ENCODE measurements around the gene HNRNPUL2. TPM values are rescaled to one million over a fixed set of nuclear protein-coding genes. Genes with fewer than 3 reads are reported as not detected.
A peak's percentile ranks its signal among the peaks of the same experiment; 100 is the strongest.

HNRNPUL2 gene
- total and polyA plus RNA-seq, 10 of the 15 experiments (the other 5 are each of a cell fraction or from before 2014, with no cell fraction given): 1.6 to 72.2 (median 14.9) TPM

DNA sequence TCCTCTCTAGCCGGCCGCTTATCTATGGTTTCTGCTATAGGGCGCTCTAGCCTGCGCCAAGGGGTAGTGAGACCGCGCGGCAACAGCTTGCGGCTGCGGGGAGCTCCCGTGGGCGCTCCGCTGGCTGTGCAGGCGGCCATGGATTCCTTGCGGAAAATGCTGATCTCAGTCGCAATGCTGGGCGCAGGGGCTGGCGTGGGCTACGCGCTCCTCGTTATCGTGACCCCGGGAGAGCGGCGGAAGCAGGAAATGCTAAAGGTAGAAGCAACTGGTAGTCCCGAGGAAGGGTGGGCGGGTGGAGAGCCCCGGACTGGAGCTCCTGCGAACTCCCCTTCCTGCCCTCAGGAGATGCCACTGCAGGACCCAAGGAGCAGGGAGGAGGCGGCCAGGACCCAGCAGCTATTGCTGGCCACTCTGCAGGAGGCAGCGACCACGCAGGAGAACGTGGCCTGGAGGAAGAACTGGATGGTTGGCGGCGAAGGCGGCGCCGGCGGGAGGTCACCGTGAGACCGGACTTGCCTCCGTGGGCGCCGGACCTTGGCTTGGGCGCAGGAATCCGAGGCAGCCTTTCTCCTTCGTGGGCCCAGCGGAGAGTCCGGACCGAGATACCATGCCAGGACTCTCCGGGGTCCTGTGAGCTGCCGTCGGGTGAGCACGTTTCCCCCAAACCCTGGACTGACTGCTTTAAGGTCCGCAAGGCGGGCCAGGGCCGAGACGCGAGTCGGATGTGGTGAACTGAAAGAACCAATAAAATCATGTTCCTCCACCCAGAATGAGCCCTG, 55.5 kb downstream of the HNRNPUL2 start, which contains the start of the genes LBHD1 and UQCC3:
Gene LBHD1, minus strand, starts transcription at position 660 of the 782 bp plus-strand sequence. CDS start 2,236 bp downstream, outside the sequence.
Gene UQCC3, plus strand, starts transcription at position 66 of the 782 bp plus-strand sequence. Its CDS starts 73 bp downstream, at position 139.
- in situ Hi-C loops (cut with MboI): no loop called here
- peak within 1 kb of the TSS; percentile 75 for H2AFZ ChIP-seq (ENCODE audit: control insufficient read depth, low read depth, low read length)
- ChIA-PET RAD21 (ENCODE audit: unreplicated experiment) (interaction anchor here (0.8 to 2.7 kb wide), 12 partner anchors 9 to 129 kb away, joined by 3 to 14 read pairs (median 4); partner anchors contain the start of genes B3GAT3, HNRNPUL2, MTA2 and TTC9C), SMC1A (ENCODE audit: uncharacterized antibody, unreplicated experiment) (interaction anchor here (0.8 to 2.2 kb wide), 7 partner anchors 9 to 277 kb away, joined by 3 to 9 read pairs (median 4); partner anchors contain the start of gene TUT1), CTCF (interaction anchor here (0.8 to 1.5 kb wide), 9 partner anchors 10 to 290 kb away, joined by 3 to 5 read pairs (median 3); partner anchors contain the start of gene TUT1), POLR2A (interaction anchor here (0.6 to 16.2 kb wide), 26 partner anchors 9 to 1569 kb away, joined by 3 to 295 read pairs (median 6); partner anchors contain the start of genes B3GAT3, EEF1G, FKBP2 and GANAB)
- peak; percentile 93 for FAIRE-seq
- no peaks in the 10 kb centered on the region for H3K9me3 ChIP-seq (replicated peaks; ENCODE audit: control insufficient read depth, insufficient read depth, low read length)
- peaks cover 46% of the 10 kb centered on the region for H3K79me2 ChIP-seq (ENCODE audit: control insufficient read depth, insufficient read depth, low read length)
- peak; percentile 89 for ATAC-seq
- peaks cover 0 to 9% of the 10 kb centered on the region in 2 experiments; a peak in 1 of 4 replicates for H3K36me3 ChIP-seq (ENCODE audit: control insufficient read depth in 2 of 2, insufficient read depth in 2 of 2, low read length in 1 of 2)
- H3K4me3 ChIP-seq: peak within 1 kb of the TSS; percentile 88
- WGBS (ENCODE audit: insufficient coverage, insufficient replicate concordance, low lambda C conversion rate, missing lambda C conversion rate): 2% methylated on average over 59 of the region's 59 CpGs
- H4K20me1 ChIP-seq (ENCODE audit: control insufficient read depth, insufficient read depth): no peaks in the 10 kb centered on the region; the same call in 1 of the 2 replicates
- intact Hi-C loops (cut with micrococcal nuclease; ENCODE audit: unreplicated experiment): loop anchor here (2.0 to 5.0 kb wide), 3 partner anchors 59 to 191 kb away; partner anchors contain the start of genes EML3, ROM1 and TUT1
- peaks cover 19% of the 10 kb centered on the region for H3K4me1 ChIP-seq (ENCODE audit: control insufficient read depth, insufficient read depth, low read length)
- H3K27me3 ChIP-seq (replicated peaks in 1 of 2; ENCODE audit: control insufficient read depth in 2 of 2, insufficient read depth in 2 of 2, low read length in 1 of 2): no peaks in the 10 kb centered on the region
- H3K4me2 ChIP-seq (ENCODE audit: control insufficient read depth, insufficient read depth): peak within 1 kb of the TSS; percentile 64
- BruUV-seq (replicated peaks): TSS peak; percentile 78
- peak within 1 kb of the TSS; percentile 75 for H3K27ac ChIP-seq (ENCODE audit: control insufficient read depth, insufficient read depth)
- no peak for DNase-seq (ENCODE audit: low read depth, low spot score)
- peak within 1 kb of the TSS; percentile 87 for H3K9ac ChIP-seq (ENCODE audit: control insufficient read depth, insufficient read depth, low read length)
- TF ChIP-seq POLR2AphosphoS5 (IDR thresholded peaks at IDR 0.05; ENCODE audit: low read length): peak; percentile 92
- TF ChIP-seq, protein P1, sequence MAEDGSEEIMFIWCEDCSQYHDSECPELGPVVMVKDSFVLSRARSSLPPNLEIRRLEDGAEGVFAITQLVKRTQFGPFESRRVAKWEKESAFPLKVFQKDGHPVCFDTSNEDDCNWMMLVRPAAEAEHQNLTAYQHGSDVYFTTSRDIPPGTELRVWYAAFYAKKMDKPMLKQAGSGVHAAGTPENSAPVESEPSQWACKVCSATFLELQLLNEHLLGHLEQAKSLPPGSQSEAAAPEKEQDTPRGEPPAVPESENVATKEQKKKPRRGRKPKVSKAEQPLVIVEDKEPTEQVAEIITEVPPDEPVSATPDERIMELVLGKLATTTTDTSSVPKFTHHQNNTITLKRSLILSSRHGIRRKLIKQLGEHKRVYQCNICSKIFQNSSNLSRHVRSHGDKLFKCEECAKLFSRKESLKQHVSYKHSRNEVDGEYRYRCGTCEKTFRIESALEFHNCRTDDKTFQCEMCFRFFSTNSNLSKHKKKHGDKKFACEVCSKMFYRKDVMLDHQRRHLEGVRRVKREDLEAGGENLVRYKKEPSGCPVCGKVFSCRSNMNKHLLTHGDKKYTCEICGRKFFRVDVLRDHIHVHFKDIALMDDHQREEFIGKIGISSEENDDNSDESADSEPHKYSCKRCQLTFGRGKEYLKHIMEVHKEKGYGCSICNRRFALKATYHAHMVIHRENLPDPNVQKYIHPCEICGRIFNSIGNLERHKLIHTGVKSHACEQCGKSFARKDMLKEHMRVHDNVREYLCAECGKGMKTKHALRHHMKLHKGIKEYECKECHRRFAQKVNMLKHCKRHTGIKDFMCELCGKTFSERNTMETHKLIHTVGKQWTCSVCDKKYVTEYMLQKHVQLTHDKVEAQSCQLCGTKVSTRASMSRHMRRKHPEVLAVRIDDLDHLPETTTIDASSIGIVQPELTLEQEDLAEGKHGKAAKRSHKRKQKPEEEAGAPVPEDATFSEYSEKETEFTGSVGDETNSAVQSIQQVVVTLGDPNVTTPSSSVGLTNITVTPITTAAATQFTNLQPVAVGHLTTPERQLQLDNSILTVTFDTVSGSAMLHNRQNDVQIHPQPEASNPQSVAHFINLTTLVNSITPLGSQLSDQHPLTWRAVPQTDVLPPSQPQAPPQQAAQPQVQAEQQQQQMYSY (CRISPR knock-in tag; IDR thresholded peaks at IDR 0.05): no peak
- TF ChIP-seq BACH1 (IDR thresholded peaks at IDR 0.05; ENCODE audit: borderline replicate concordance): peak; percentile 76
- TF ChIP-seq SPI1 (IDR thresholded peaks at IDR 0.05; ENCODE audit: borderline replicate concordance, insufficient read depth, low read depth, low read length): no peak
- TF ChIP-seq CEBPZ (IDR thresholded peaks at IDR 0.05; ENCODE audit: low read depth, low read length): no peak
- peak; percentile 44 for TF ChIP-seq E4F1 (IDR thresholded peaks at IDR 0.05; ENCODE audit: borderline replicate concordance, partially characterized antibody)
- no peak for TF ChIP-seq WRNIP1 (IDR thresholded peaks at IDR 0.05; ENCODE audit: borderline replicate concordance, low read depth, low read length)
- TF ChIP-seq, protein P2, sequence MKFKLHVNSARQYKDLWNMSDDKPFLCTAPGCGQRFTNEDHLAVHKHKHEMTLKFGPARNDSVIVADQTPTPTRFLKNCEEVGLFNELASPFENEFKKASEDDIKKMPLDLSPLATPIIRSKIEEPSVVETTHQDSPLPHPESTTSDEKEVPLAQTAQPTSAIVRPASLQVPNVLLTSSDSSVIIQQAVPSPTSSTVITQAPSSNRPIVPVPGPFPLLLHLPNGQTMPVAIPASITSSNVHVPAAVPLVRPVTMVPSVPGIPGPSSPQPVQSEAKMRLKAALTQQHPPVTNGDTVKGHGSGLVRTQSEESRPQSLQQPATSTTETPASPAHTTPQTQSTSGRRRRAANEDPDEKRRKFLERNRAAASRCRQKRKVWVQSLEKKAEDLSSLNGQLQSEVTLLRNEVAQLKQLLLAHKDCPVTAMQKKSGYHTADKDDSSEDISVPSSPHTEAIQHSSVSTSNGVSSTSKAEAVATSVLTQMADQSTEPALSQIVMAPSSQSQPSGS (IDR thresholded peaks at IDR 0.05; ENCODE audit: low read length): no peak

Measured in GM12878 (cell line).